ENCODE measurements around the gene PNPLA6. TPM values are rescaled to one million over a fixed set of nuclear protein-coding genes. Genes with fewer than 3 reads are reported as not detected.

PNPLA6 gene
- total and polyA plus RNA-seq, 9 of the 15 experiments (the other 6 are each of a cell fraction or from before 2014, with no cell fraction given) = 0.07 to 30.2 (median 8.3) TPM

- Histone ChIP-seq H3K4me1 (replicated peaks in 1 of 2; ENCODE audit: control insufficient read depth in 2 of 2, insufficient read depth in 2 of 2, low read length in 2 of 2) (peaks cover 2 to 38% of the 10 kb centered on the region in 2 experiments; a peak in 4 of 5 replicates), H3K27me3 (ENCODE audit: control insufficient read depth in 2 of 2, insufficient read depth in 2 of 2, low read length in 2 of 2) (peaks cover 6 to 10% of the 10 kb centered on the region in 2 experiments; a peak in 3 of 5 replicates), H2AFZ (ENCODE audit: low read depth, low read length) (peak overlapping the region; percentile 99), H3K4me2 (ENCODE audit: insufficient read depth, low read length) (peak overlapping the region; percentile 79), H3K79me2 (ENCODE audit: control insufficient read depth, insufficient read depth, low read length) (no peaks in the 10 kb centered on the region), H3K27ac (ENCODE audit: extremely low read depth, low read depth, low read length) (peak overlapping the region; percentile 37; the same call in 2 of the 3 replicates), H3K9ac (ENCODE audit: insufficient read depth in 1 of 2, low read depth in 2 of 2, low read length in 2 of 2) (peak overlapping the region in 1 of 2 experiments; percentile 80; a peak in 2 of 4 replicates), H3K4me3 (peak overlapping the region; percentile 35), H3K9me1 (ENCODE audit: control insufficient read depth, insufficient read depth, low read length) (no peaks in the 10 kb centered on the region), H3K36me3 (ENCODE audit: control insufficient read depth, insufficient read depth, low read length) (no peaks in the 10 kb centered on the region), H4K20me1 (replicated peaks; ENCODE audit: control insufficient read depth, insufficient read depth, low read length) (peaks cover 9% of the 10 kb centered on the region; the same call in 1 of the 2 replicates), H3K9me3 (replicated peaks; ENCODE audit: control insufficient read depth, insufficient read depth, low read depth, low read length) (no peaks in the 10 kb centered on the region)
- no TSS peak for BruUV-seq (replicated peaks)
- ChIA-PET POLR2A (interaction anchor here (0.6 to 1.2 kb wide), 10 partner anchors 10 to 1233 kb away, joined by 3 to 7 read pairs (median 4); partner anchors contain the start of genes ALKBH7, CAMSAP3, PET100 and STXBP2), CTCF (ENCODE audit: low intra/inter-chr PET ratio) (no interaction called here)
- peak; percentile 96 for ATAC-seq
- DNase-seq (ENCODE audit: extremely low read depth in 1 of 4, low spot score in 3 of 4) = peak; percentile 94 to 98 (median 96)
- 2% methylated on average over 9 of the region's 14 CpGs for WGBS (ENCODE audit: insufficient coverage, low coverage, missing lambda C conversion rate)
- intact Hi-C loops (cut with micrococcal nuclease) (no loop called here), in situ Hi-C loops (cut with MboI) (no loop called here)
- FAIRE-seq = peak; percentile 100
- TF ChIP-seq ZSCAN29 (IDR thresholded peaks at IDR 0.05) (no peak), SRF (CRISPR knock-in tag; IDR thresholded peaks at IDR 0.05) (peak in 1 of 2 experiments; percentile 71; a peak in 1 of 4 replicates), FOXP1 (CRISPR knock-in tag; IDR thresholded peaks at IDR 0.05) (no peak), ZNF589 (CRISPR knock-in tag; IDR thresholded peaks at IDR 0.05; ENCODE audit: low read depth) (no peak), TBP (optimal IDR thresholded peaks at IDR 0.05; ENCODE audit: low read depth, low read length) (peak; percentile 13), FOS (IDR thresholded peaks at IDR 0.05; ENCODE audit: extremely low read depth, insufficient read length) (peak; percentile 11), GTF2F1 (IDR thresholded peaks at IDR 0.05; ENCODE audit: low read depth, low read length) (0 out of 2 replicates have a peak, but pooled peaks have one; percentile 42), MYC (IDR thresholded peaks at IDR 0.05; ENCODE audit: low read depth, low read length) (peak; percentile 43; the same call in 1 of the 2 replicates), MYC (CRISPR knock-in tag; IDR thresholded peaks at IDR 0.05; ENCODE audit: borderline replicate concordance, low read depth) (no peak), HDGF (IDR thresholded peaks at IDR 0.05) (peak; percentile 99), SP1 (CRISPR knock-in tag; IDR thresholded peaks at IDR 0.05) (peak; percentile 78; the same call in 1 of the 2 replicates), CHD2 (IDR thresholded peaks at IDR 0.05; ENCODE audit: low read depth, low read length) (no peak), CREB3 (tag; conservative IDR thresholded peaks at IDR 0.05; ENCODE audit: low read depth) (no peak), ZNF263 (CRISPR knock-in tag; IDR thresholded peaks at IDR 0.05; ENCODE audit: borderline replicate concordance) (peak; percentile 69; the same call in 1 of the 2 replicates), NRF1 (conservative IDR thresholded peaks at IDR 0.05 in 1 of 2, IDR thresholded peaks at IDR 0.05 in 1 of 2) (peak; percentile 79 to 82), CREM (IDR thresholded peaks at IDR 0.05; ENCODE audit: low read depth) (no peak; the same call in 1 of the 2 replicates), CBFA2T2 (conservative IDR thresholded peaks at IDR 0.05) (no peak)
- TF ChIP-seq, protein P1, sequence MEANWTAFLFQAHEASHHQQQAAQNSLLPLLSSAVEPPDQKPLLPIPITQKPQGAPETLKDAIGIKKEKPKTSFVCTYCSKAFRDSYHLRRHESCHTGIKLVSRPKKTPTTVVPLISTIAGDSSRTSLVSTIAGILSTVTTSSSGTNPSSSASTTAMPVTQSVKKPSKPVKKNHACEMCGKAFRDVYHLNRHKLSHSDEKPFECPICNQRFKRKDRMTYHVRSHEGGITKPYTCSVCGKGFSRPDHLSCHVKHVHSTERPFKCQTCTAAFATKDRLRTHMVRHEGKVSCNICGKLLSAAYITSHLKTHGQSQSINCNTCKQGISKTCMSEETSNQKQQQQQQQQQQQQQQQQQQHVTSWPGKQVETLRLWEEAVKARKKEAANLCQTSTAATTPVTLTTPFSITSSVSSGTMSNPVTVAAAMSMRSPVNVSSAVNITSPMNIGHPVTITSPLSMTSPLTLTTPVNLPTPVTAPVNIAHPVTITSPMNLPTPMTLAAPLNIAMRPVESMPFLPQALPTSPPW (CRISPR knock-in tag; IDR thresholded peaks at IDR 0.05) = peak; percentile 51; the same call in 1 of the 2 replicates
Measured at GRCh38 chr19:7605490-7606222, 70.1 kb downstream of the PNPLA6 start.
